Measurements from ENCODE around the gene ZNF800.

DNA sequence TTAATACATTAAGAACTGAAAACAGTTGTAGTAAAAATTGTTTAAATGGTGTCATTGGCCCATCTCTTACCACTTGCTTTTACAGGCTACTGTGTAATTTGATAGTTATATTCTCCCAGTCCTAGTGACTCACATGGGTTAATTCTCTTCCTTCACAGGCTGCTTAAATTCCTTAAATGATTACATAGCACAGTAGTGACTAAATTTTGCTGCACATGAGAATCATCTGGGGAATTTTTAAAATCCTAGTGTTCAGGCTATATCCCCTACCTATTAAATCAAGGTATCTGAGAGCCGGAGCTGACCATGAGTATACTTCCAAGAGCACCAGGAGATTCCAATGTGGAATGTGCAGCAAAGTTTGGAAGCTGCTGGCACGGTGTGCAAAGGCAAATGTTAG, 45.3 kb upstream of the ZNF800 start:
- TF ChIP-seq POLR2A (IDR thresholded peaks at IDR 0.05; ENCODE audit: low read length) (no peak), GATA1 (IDR thresholded peaks at IDR 0.05; ENCODE audit: low read depth, low read length) (no peak)

Measured in erythroblast (primary cell).